ENCODE measurements around the gene HMGB3.

The HMGB3 gene

GRCh38 chrX:150966235-150966634 is 16.9 kb upstream of the HMGB3 start:
- no peaks in the 10 kb centered on the region for H3K36me3 ChIP-seq (ENCODE audit: control insufficient read depth, insufficient read depth, low read length)
- no peak for TF ChIP-seq CTCF (IDR thresholded peaks at IDR 0.05)
- H3K4me3 ChIP-seq (ENCODE audit: low read depth, low read length): peak overlapping the region; percentile 18
- no peaks in the 10 kb centered on the region for H3K79me2 ChIP-seq
- H3K9ac ChIP-seq: peak overlapping the region; percentile 6
- H3K27ac ChIP-seq: peak overlapping the region; percentile 97
- H3K9me3 ChIP-seq (ENCODE audit: control insufficient read depth, low read length): no peaks in the 10 kb centered on the region
- H2AFZ ChIP-seq: peak overlapping the region; percentile 62
- H3K4me1 ChIP-seq: peaks cover 17% of the 10 kb centered on the region
- H3K27me3 ChIP-seq (ENCODE audit: control insufficient read depth, insufficient read depth, low read length): no peaks in the 10 kb centered on the region
- peak overlapping the region; percentile 57 for H3K4me2 ChIP-seq (ENCODE audit: low read length)

GRCh38 chrX:150966742-150967141 is 16.4 kb upstream of the HMGB3 start:
- peak overlapping the region; percentile 62 for H2AFZ ChIP-seq
- no peaks in the 10 kb centered on the region for H3K27me3 ChIP-seq (ENCODE audit: control insufficient read depth, insufficient read depth, low read length)
- peak overlapping the region; percentile 6 for H3K9ac ChIP-seq
- H3K36me3 ChIP-seq (ENCODE audit: control insufficient read depth, insufficient read depth, low read length): no peaks in the 10 kb centered on the region
- peaks cover 17% of the 10 kb centered on the region for H3K4me1 ChIP-seq
- no peak for TF ChIP-seq CTCF (IDR thresholded peaks at IDR 0.05)
- peak overlapping the region; percentile 57 for H3K4me2 ChIP-seq (ENCODE audit: low read length)
- H3K79me2 ChIP-seq: no peaks in the 10 kb centered on the region
- H3K9me3 ChIP-seq (ENCODE audit: control insufficient read depth, low read length): no peaks in the 10 kb centered on the region
- H3K4me3 ChIP-seq (ENCODE audit: low read depth, low read length): peak overlapping the region; percentile 27
- peak overlapping the region; percentile 97 for H3K27ac ChIP-seq

- Histone ChIP-seq H3K4me3 (ENCODE audit: low read depth, low read length) (peak overlapping the region; percentile 27), H3K27ac (peak overlapping the region; percentile 97), H3K4me1 (peaks cover 17% of the 10 kb centered on the region), H3K36me3 (ENCODE audit: control insufficient read depth, insufficient read depth, low read length) (no peaks in the 10 kb centered on the region), H3K9ac (no peak overlapping the region), H3K79me2 (no peaks in the 10 kb centered on the region), H3K27me3 (ENCODE audit: control insufficient read depth, insufficient read depth, low read length) (no peaks in the 10 kb centered on the region), H3K4me2 (ENCODE audit: low read length) (peak overlapping the region; percentile 57), H3K9me3 (ENCODE audit: control insufficient read depth, low read length) (no peaks in the 10 kb centered on the region), H2AFZ (peak overlapping the region; percentile 48)
- no peak for TF ChIP-seq CTCF (IDR thresholded peaks at IDR 0.05)
Measured at GRCh38 chrX:150967786-150968185, 15.3 kb upstream of the HMGB3 start.

- H3K79me2 ChIP-seq: no peaks in the 10 kb centered on the region
- no peak overlapping the region for H3K27ac ChIP-seq
- H2AFZ ChIP-seq: no peak overlapping the region
- no peaks in the 10 kb centered on the region for H3K27me3 ChIP-seq (ENCODE audit: control insufficient read depth, insufficient read depth, low read length)
- no peak overlapping the region for H3K4me3 ChIP-seq (ENCODE audit: low read depth, low read length)
- H3K9ac ChIP-seq: no peak overlapping the region
- peaks cover 17% of the 10 kb centered on the region for H3K4me1 ChIP-seq
- TF ChIP-seq CTCF (IDR thresholded peaks at IDR 0.05): no peak
- H3K4me2 ChIP-seq (ENCODE audit: low read length): no peak overlapping the region
- no peaks in the 10 kb centered on the region for H3K36me3 ChIP-seq (ENCODE audit: control insufficient read depth, insufficient read depth, low read length)
- no peaks in the 10 kb centered on the region for H3K9me3 ChIP-seq (ENCODE audit: control insufficient read depth, low read length)
Measured at GRCh38 chrX:150968862-150969720, 14.0 kb upstream of the HMGB3 start.

GRCh38 chrX:150972450-150972849 is 10.7 kb upstream of the HMGB3 start:
- no peak overlapping the region for H3K9ac ChIP-seq
- no peaks in the 10 kb centered on the region for H3K27me3 ChIP-seq (ENCODE audit: control insufficient read depth, insufficient read depth, low read length)
- TF ChIP-seq CTCF (IDR thresholded peaks at IDR 0.05): no peak
- H3K79me2 ChIP-seq: no peaks in the 10 kb centered on the region
- H3K4me2 ChIP-seq (ENCODE audit: low read length): no peak overlapping the region
- H3K27ac ChIP-seq: no peak overlapping the region
- H3K9me3 ChIP-seq (ENCODE audit: control insufficient read depth, low read length): no peaks in the 10 kb centered on the region
- H2AFZ ChIP-seq: no peak overlapping the region
- no peak overlapping the region for H3K4me3 ChIP-seq (ENCODE audit: low read depth, low read length)
- peaks cover 5% of the 10 kb centered on the region for H3K4me1 ChIP-seq
- H3K36me3 ChIP-seq (ENCODE audit: control insufficient read depth, insufficient read depth, low read length): no peaks in the 10 kb centered on the region
